ENCODE measurements around the gene CIDEB.
A peak's percentile ranks its signal among the peaks of the same experiment; 100 is the strongest.

DNA sequence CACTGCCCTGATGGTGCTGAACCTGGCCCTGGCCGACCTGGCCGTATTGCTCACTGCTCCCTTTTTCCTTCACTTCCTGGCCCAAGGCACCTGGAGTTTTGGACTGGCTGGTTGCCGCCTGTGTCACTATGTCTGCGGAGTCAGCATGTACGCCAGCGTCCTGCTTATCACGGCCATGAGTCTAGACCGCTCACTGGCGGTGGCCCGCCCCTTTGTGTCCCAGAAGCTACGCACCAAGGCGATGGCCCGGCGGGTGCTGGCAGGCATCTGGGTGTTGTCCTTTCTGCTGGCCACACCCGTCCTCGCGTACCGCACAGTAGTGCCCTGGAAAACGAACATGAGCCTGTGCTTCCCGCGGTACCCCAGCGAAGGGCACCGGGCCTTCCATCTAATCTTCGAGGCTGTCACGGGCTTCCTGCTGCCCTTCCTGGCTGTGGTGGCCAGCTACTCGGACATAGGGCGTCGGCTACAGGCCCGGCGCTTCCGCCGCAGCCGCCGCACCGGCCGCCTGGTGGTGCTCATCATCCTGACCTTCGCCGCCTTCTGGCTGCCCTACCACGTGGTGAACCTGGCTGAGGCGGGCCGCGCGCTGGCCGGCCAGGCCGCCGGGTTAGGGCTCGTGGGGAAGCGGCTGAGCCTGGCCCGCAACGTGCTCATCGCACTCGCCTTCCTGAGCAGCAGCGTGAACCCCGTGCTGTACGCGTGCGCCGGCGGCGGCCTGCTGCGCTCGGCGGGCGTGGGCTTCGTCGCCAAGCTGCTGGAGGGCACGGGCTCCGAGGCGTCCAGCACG lies 8.2 kb upstream of the CIDEB start:
- TF ChIP-seq POLR2A (IDR thresholded peaks at IDR 0.05) (peak; percentile 36), POLR2AphosphoS5 (IDR thresholded peaks at IDR 0.05) (peak in 1 of 3 donors; percentile 14)
- TF ChIP-seq, protein P1, sequence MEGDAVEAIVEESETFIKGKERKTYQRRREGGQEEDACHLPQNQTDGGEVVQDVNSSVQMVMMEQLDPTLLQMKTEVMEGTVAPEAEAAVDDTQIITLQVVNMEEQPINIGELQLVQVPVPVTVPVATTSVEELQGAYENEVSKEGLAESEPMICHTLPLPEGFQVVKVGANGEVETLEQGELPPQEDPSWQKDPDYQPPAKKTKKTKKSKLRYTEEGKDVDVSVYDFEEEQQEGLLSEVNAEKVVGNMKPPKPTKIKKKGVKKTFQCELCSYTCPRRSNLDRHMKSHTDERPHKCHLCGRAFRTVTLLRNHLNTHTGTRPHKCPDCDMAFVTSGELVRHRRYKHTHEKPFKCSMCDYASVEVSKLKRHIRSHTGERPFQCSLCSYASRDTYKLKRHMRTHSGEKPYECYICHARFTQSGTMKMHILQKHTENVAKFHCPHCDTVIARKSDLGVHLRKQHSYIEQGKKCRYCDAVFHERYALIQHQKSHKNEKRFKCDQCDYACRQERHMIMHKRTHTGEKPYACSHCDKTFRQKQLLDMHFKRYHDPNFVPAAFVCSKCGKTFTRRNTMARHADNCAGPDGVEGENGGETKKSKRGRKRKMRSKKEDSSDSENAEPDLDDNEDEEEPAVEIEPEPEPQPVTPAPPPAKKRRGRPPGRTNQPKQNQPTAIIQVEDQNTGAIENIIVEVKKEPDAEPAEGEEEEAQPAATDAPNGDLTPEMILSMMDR (IDR thresholded peaks at IDR 0.05) = peak in 4 of 5 experiments; percentile 36 to 70 (median 42)
